T-helper 1 cell treated with Interleukin-12 subunit alpha and Interleukin-12 subunit beta and Interleukin-4 antibody, amounts not matched to agents 30 μg/mL and 1 μg/mL, for 36 hours (primary cell): ENCODE measurements around the gene TPH2.

Source experiments
- H3K27ac Mint-ChIP-seq: one replicate; pipeline ENCODE4 v1.8.0; 2021; ENCODE audit warnings: mild to moderate bottlenecking, mixed read lengths
- H3K27me3 Mint-ChIP-seq: one replicate; pipeline ENCODE4 v1.8.0; 2021; ENCODE audit warnings: low read depth, mixed read lengths
- H3K36me3 Mint-ChIP-seq: one replicate; pipeline ENCODE4 v1.8.0; 2021; ENCODE audit warnings: low read depth, mixed read lengths
- H3K4me1 Mint-ChIP-seq: one replicate; pipeline ENCODE4 v1.8.0; 2021; ENCODE audit warnings: low read depth, mixed read lengths
- H3K4me3 Mint-ChIP-seq: one replicate; pipeline ENCODE4 v1.8.0; 2021; ENCODE audit warnings: mild to moderate bottlenecking, moderate library complexity, mixed read lengths
- H3K9me3 Mint-ChIP-seq: one replicate; pipeline ENCODE4 v1.8.0; 2021; ENCODE audit warnings: mixed read lengths

Gene TPH2

GRCh38 chr12:71981149-71981548 lies 42.5 kb downstream of the TPH2 start:
- no peak overlapping the region for H3K4me3 Mint-ChIP-seq
- H3K9me3 Mint-ChIP-seq = no peaks in the 10 kb centered on the region
- no peaks in the 10 kb centered on the region for H3K27me3 Mint-ChIP-seq
- H3K36me3 Mint-ChIP-seq = no peaks in the 10 kb centered on the region
- no peak overlapping the region for H3K27ac Mint-ChIP-seq
- H3K4me1 Mint-ChIP-seq = no peaks in the 10 kb centered on the region

- Mint-ChIP-seq H3K36me3 (no peaks in the 10 kb centered on the region), H3K27me3 (peaks cover 14% of the 10 kb centered on the region), H3K4me1 (no peaks in the 10 kb centered on the region), H3K27ac (no peak overlapping the region), H3K9me3 (no peaks in the 10 kb centered on the region), H3K4me3 (no peak overlapping the region)
These were observed 56.1 kb downstream of the TPH2 start for GRCh38 chr12:71994715-71995114.

GRCh38 chr12:71999795-72000194 lies 61.1 kb downstream of the TPH2 start:
- H3K27ac Mint-ChIP-seq = no peak overlapping the region
- H3K4me1 Mint-ChIP-seq = no peaks in the 10 kb centered on the region
- peaks cover 12% of the 10 kb centered on the region for H3K27me3 Mint-ChIP-seq
- no peaks in the 10 kb centered on the region for H3K36me3 Mint-ChIP-seq
- no peak overlapping the region for H3K4me3 Mint-ChIP-seq
- H3K9me3 Mint-ChIP-seq = no peaks in the 10 kb centered on the region

- Mint-ChIP-seq H3K4me3 (no peak overlapping the region), H3K9me3 (no peaks in the 10 kb centered on the region), H3K27ac (no peak overlapping the region), H3K36me3 (no peaks in the 10 kb centered on the region), H3K27me3 (peaks cover 16% of the 10 kb centered on the region), H3K4me1 (no peaks in the 10 kb centered on the region)
These were observed 62.5 kb downstream of the TPH2 start for GRCh38 chr12:72000969-72001648.

- Mint-ChIP-seq H3K9me3 (no peaks in the 10 kb centered on the region), H3K27ac (no peak overlapping the region), H3K4me3 (no peak overlapping the region), H3K36me3 (no peaks in the 10 kb centered on the region), H3K27me3 (peaks cover 19% of the 10 kb centered on the region), H3K4me1 (no peaks in the 10 kb centered on the region)
These were observed 68.1 kb downstream of the TPH2 start for GRCh38 chr12:72006766-72007165.

- no peak overlapping the region for H3K27ac Mint-ChIP-seq
- H3K36me3 Mint-ChIP-seq = no peaks in the 10 kb centered on the region
These were observed 71.7 kb downstream of the TPH2 start for GRCh38 chr12:72010356-72010755.

GRCh38 chr12:72011374-72011773 lies 72.7 kb downstream of the TPH2 start:
- Mint-ChIP-seq H3K36me3 (no peaks in the 10 kb centered on the region), H3K27me3 (no peaks in the 10 kb centered on the region), H3K9me3 (no peaks in the 10 kb centered on the region)

More at GRCh38 chr12:72010356-72010755, 71.7 kb downstream of the TPH2 start:
- peaks cover 8% of the 10 kb centered on the region for H3K27me3 Mint-ChIP-seq
- H3K9me3 Mint-ChIP-seq = no peaks in the 10 kb centered on the region
- no peak overlapping the region for H3K4me3 Mint-ChIP-seq
- no peaks in the 10 kb centered on the region for H3K4me1 Mint-ChIP-seq

GRCh38 chr12:72012874-72013273 lies 74.2 kb downstream of the TPH2 start:
- H3K4me3 Mint-ChIP-seq = no peak overlapping the region

More at GRCh38 chr12:72011374-72011773, 72.7 kb downstream of the TPH2 start:
- no peak overlapping the region for H3K4me3 Mint-ChIP-seq
- H3K4me1 Mint-ChIP-seq = no peaks in the 10 kb centered on the region
- no peak overlapping the region for H3K27ac Mint-ChIP-seq

GRCh38 chr12:72015895-72016294 lies 77.2 kb downstream of the TPH2 start:
- Mint-ChIP-seq H3K36me3 (no peaks in the 10 kb centered on the region), H3K4me1 (no peaks in the 10 kb centered on the region), H3K4me3 (no peak overlapping the region), H3K27me3 (peaks cover 8% of the 10 kb centered on the region), H3K27ac (no peak overlapping the region), H3K9me3 (no peaks in the 10 kb centered on the region)

More at GRCh38 chr12:72012874-72013273, 74.2 kb downstream of the TPH2 start:
- no peaks in the 10 kb centered on the region for H3K4me1 Mint-ChIP-seq
- H3K36me3 Mint-ChIP-seq = no peaks in the 10 kb centered on the region
- no peaks in the 10 kb centered on the region for H3K9me3 Mint-ChIP-seq
- no peaks in the 10 kb centered on the region for H3K27me3 Mint-ChIP-seq
- H3K27ac Mint-ChIP-seq = no peak overlapping the region

- peaks cover 8% of the 10 kb centered on the region for H3K27me3 Mint-ChIP-seq
- H3K4me1 Mint-ChIP-seq = no peaks in the 10 kb centered on the region
These were observed 78.5 kb downstream of the TPH2 start for GRCh38 chr12:72017054-72017651.

GRCh38 chr12:72018036-72018435 lies 79.4 kb downstream of the TPH2 start:
- H3K4me3 Mint-ChIP-seq = no peak overlapping the region
- H3K9me3 Mint-ChIP-seq = no peaks in the 10 kb centered on the region

More at GRCh38 chr12:72017054-72017651, 78.5 kb downstream of the TPH2 start:
- H3K27ac Mint-ChIP-seq = no peak overlapping the region
- H3K36me3 Mint-ChIP-seq = no peaks in the 10 kb centered on the region
- no peaks in the 10 kb centered on the region for H3K9me3 Mint-ChIP-seq
- H3K4me3 Mint-ChIP-seq = no peak overlapping the region

GRCh38 chr12:72024613-72025012 lies 86.0 kb downstream of the TPH2 start:
- no peaks in the 10 kb centered on the region for H3K36me3 Mint-ChIP-seq
- no peak overlapping the region for H3K27ac Mint-ChIP-seq
- no peaks in the 10 kb centered on the region for H3K4me1 Mint-ChIP-seq
- peaks cover 4% of the 10 kb centered on the region for H3K27me3 Mint-ChIP-seq
- no peak overlapping the region for H3K4me3 Mint-ChIP-seq
- no peaks in the 10 kb centered on the region for H3K9me3 Mint-ChIP-seq

More at GRCh38 chr12:72018036-72018435, 79.4 kb downstream of the TPH2 start:
- Mint-ChIP-seq H3K27ac (no peak overlapping the region), H3K27me3 (peaks cover 8% of the 10 kb centered on the region), H3K36me3 (no peaks in the 10 kb centered on the region), H3K4me1 (no peaks in the 10 kb centered on the region)

- Mint-ChIP-seq H3K27me3 (no peaks in the 10 kb centered on the region), H3K36me3 (no peaks in the 10 kb centered on the region), H3K9me3 (no peaks in the 10 kb centered on the region), H3K4me1 (no peaks in the 10 kb centered on the region), H3K4me3 (no peak overlapping the region), H3K27ac (no peak overlapping the region)
These were observed 86.9 kb downstream of the TPH2 start for GRCh38 chr12:72025524-72025923.

GRCh38 chr12:72028966-72029365 lies 90.3 kb downstream of the TPH2 start:
- Mint-ChIP-seq H3K4me3 (no peak overlapping the region), H3K27me3 (no peaks in the 10 kb centered on the region), H3K27ac (no peak overlapping the region), H3K4me1 (no peaks in the 10 kb centered on the region), H3K9me3 (no peaks in the 10 kb centered on the region), H3K36me3 (no peaks in the 10 kb centered on the region)

GRCh38 chr12:72030277-72030676 lies 91.6 kb downstream of the TPH2 start:
- Mint-ChIP-seq H3K4me1 (no peaks in the 10 kb centered on the region), H3K27ac (no peak overlapping the region), H3K27me3 (no peaks in the 10 kb centered on the region), H3K9me3 (no peaks in the 10 kb centered on the region), H3K36me3 (no peaks in the 10 kb centered on the region), H3K4me3 (no peak overlapping the region)
